Ascending aorta (tissue), 2 donors: ENCODE results near the gene PSMB5. TPM values are rescaled to one million over a fixed set of nuclear protein-coding genes. Genes with fewer than 3 reads are reported as not detected.

Source experiments
- DNase-seq, 2 donors: peaks; one replicate each; pipeline ENCODE4 v3.0.0-alpha.2; 2019; ENCODE audit warnings: low spot score in 2 of 2
- H3K27ac ChIP-seq, 2 donors: fragments of 200-600 bp; sonication (generic); one replicate each; pipeline ENCODE4 v1.5.1; 2016 to 2017; ENCODE audit warnings: mild to moderate bottlenecking in 1 of 2
- H3K27me3 ChIP-seq: fragments of 200-600 bp; sonication (generic); one replicate; pipeline ENCODE4 v1.5.1; 2017
- H3K36me3 ChIP-seq, 2 donors: fragments of 200-600 bp; sonication (generic); one replicate each; pipeline ENCODE4 v1.5.1; 2016
- H3K4me1 ChIP-seq, 2 donors: fragments of 200-600 bp; sonication (generic); one replicate each; pipeline ENCODE4 v1.5.1; 2016 to 2017; ENCODE audit warnings: mild to moderate bottlenecking in 1 of 2
- H3K4me3 ChIP-seq, 2 donors: fragments of 200-600 bp; sonication (generic); one replicate each; pipeline ENCODE4 v1.5.1; 2016 to 2017; ENCODE audit warnings: mild to moderate bottlenecking in 1 of 2
- H3K9me3 ChIP-seq, 2 donors: fragments of 200-600 bp; sonication (generic); one replicate each; pipeline ENCODE4 v1.5.1; 2016
- CTCF ChIP-seq, 3 experiments: fragments of 200-600 bp in 2 of 3; fragments of 450-650 bp in 1 of 3; sonication (generic) in 2 of 3; IDR thresholded peaks; one replicate each; pipeline ENCODE4 v1.5.1; 2016 to 2019; ENCODE audit warnings: antibody characterized with exemption in 3 of 3, mild to moderate bottlenecking in 1 of 3, moderate library complexity in 1 of 3
- intact Hi-C: fragments of 100-400 bp; cut with DNase I; formaldehyde crosslinking; loops from one replicate; pipeline ENCODE4 v1.15.1; 2023
- total RNA-seq: library from RNA; depleted of rRNA; stranded (reverse); fragments of >200 nt; gene quantifications from one replicate; pipeline ENCODE4 v1.1.0, GENCODE V29; 2016

The PSMB5 gene
- total RNA-seq, 1 donor from 2014 or later = 62.7 TPM

GRCh38 chr14:23041729-23042128 is 7.0 kb upstream of the PSMB5 start:
- H3K27me3 ChIP-seq = no peaks in the 10 kb centered on the region
- no peaks in the 10 kb centered on the region for H3K4me1 ChIP-seq
- no peaks in the 10 kb centered on the region for H3K36me3 ChIP-seq
- H3K4me3 ChIP-seq = no peak overlapping the region
- intact Hi-C loops = no loop called here
- no peaks in the 10 kb centered on the region for H3K9me3 ChIP-seq
- no peak for DNase-seq
- no peak for TF ChIP-seq CTCF (IDR thresholded peaks at IDR 0.05)
- no peak overlapping the region for H3K27ac ChIP-seq

GRCh38 chr14:23040100-23040499 is 5.4 kb upstream of the PSMB5 start:
- Histone ChIP-seq H3K9me3 (no peaks in the 10 kb centered on the region), H3K27ac (no peak overlapping the region), H3K4me1 (no peaks in the 10 kb centered on the region), H3K4me3 (no peak overlapping the region), H3K27me3 (no peaks in the 10 kb centered on the region), H3K36me3 (no peaks in the 10 kb centered on the region)
- intact Hi-C loops = no loop called here
- DNase-seq = no peak
- TF ChIP-seq CTCF (IDR thresholded peaks at IDR 0.05) = no peak

- H3K27ac ChIP-seq = peak overlapping the region; percentile 91 to 93
- H3K4me1 ChIP-seq = peaks cover 7 to 8% of the 10 kb centered on the region in 2 donors
- intact Hi-C loops = loop anchor here (1.0 to 2.0 kb wide), 4 partner anchors 23 to 60 kb away; partner anchors contain the start of genes ACIN1 and C14orf119
- DNase-seq = no peak
- peak overlapping the region; percentile 72 to 80 for H3K4me3 ChIP-seq
- no peak for TF ChIP-seq CTCF (IDR thresholded peaks at IDR 0.05)
- H3K27me3 ChIP-seq = no peaks in the 10 kb centered on the region
- H3K9me3 ChIP-seq = no peaks in the 10 kb centered on the region
- peaks cover 24 to 29% of the 10 kb centered on the region in 2 donors for H3K36me3 ChIP-seq
Observed at GRCh38 chr14:23035303-23036144, 824 bp upstream of the PSMB5 start.

DNA sequence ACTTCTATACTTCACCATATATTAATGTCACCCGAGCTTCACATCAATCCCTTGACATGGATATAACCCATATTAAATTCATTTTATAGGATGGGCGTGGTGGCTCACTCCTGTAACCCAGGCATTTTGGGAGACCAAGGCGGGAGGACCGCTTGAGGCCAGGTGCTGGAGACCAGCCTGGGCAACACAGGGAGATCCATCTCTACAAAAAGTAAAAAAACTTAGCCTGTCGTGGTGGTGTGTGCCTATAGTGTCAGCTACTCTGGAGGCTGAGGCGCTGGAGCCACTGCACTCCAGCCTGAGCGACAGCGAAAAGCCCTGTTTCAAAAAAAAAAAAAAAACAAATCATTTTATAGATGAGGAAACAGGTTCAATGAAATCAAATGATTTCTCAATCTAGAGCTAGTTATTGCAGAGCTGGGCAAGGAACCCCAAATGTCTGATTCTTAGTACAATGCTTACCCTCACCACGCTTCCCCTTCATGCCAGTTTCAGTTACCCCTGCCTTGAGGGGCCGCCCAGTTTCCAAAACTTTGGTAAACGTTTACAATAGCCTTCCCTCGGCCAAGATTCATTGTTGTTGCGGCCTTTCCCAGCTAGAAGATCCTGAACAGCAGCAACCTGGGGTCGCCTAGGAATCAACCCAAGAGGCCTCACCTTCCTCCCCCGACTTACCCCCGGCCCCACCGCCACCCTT is 751 bp downstream of the PSMB5 start:
- H3K27me3 ChIP-seq = no peaks in the 10 kb centered on the region
- intact Hi-C loops = loop anchor here (2.0 kb wide), 1 partner anchor 47 kb away; no protein-coding TSS in a partner anchor
- peak overlapping the region; percentile 72 to 80 for H3K4me3 ChIP-seq
- H3K27ac ChIP-seq = peak overlapping the region; percentile 91 to 93
- no peaks in the 10 kb centered on the region for H3K9me3 ChIP-seq
- TF ChIP-seq CTCF (IDR thresholded peaks at IDR 0.05) = no peak
- peaks cover 7 to 8% of the 10 kb centered on the region in 2 donors for H3K4me1 ChIP-seq
- no peak for DNase-seq
- H3K36me3 ChIP-seq = peaks cover 34 to 36% of the 10 kb centered on the region in 2 donors

GRCh38 chr14:23033251-23033727 is 1.4 kb downstream of the PSMB5 start:
- peaks cover 36 to 40% of the 10 kb centered on the region in 2 donors for H3K36me3 ChIP-seq
- no peak overlapping the region for H3K27ac ChIP-seq
- no peaks in the 10 kb centered on the region for H3K27me3 ChIP-seq
- H3K4me1 ChIP-seq = peaks cover 7 to 8% of the 10 kb centered on the region in 2 donors
- peak overlapping the region in 1 of 2 donors; percentile 80 for H3K4me3 ChIP-seq
- intact Hi-C loops = no loop called here
- TF ChIP-seq CTCF (IDR thresholded peaks at IDR 0.05) = no peak
- no peaks in the 10 kb centered on the region for H3K9me3 ChIP-seq
- DNase-seq = no peak
